DND-41 (cell line): Measurements from ENCODE around the gene IQCM.

ENCODE experiments used
- CTCF ChIP-seq: IDR thresholded peaks from 2 replicates; pipeline ENCODE4 v1.5.1; 2012; ENCODE audit warnings: borderline replicate concordance, low read length, moderate library complexity, mild to moderate bottlenecking; ENCODE audit not compliant: poor library complexity, severe bottlenecking; ENCODE audit errors: extremely low read depth
- EZH2 ChIP-seq: IDR thresholded peaks from 3 replicates; pipeline ENCODE4 v1.6.1; 2012; ENCODE audit warnings: borderline replicate concordance, low read depth, mild to moderate bottlenecking, moderate library complexity, low read length, inconsistent platforms; ENCODE audit not compliant: severe bottlenecking

DNA sequence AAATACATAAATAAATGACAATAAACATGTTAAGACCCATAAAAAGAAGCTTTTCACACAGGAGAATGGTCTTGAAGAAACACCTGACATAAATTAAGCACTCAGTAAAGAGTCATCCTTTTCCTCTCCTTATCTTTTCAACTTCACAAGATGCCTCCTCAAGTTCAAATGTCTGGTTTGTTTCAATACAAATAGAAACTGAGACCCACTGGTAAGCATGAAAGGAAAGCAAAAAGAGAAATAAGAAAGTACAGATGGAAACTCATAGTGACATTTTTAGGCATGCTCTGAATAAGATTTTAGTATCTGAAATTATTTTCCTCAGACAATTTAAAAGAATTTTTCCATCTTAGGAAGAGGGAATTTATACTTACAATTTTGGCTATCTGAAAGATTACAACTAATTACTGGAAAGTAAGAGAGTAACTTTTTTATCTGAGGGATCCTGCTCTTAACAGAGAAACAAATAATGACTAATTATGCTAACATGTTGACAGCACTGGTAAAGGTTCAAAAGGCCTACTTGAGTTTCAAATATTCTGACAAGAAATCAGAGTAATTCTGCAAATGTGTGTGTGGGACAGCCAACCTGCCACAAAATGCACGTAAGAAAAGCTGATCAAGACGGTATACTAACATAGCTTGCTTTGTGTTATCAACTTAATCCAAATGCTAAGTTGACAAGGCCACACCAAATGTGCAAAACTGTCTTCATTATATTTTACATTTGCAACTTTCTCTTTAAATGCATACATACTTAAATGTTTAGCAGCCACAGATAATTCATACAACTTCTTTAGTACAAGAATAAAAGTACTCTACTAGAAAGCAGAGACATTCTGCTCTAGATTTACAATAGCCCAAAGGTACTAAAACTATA lies 113.0 kb downstream of the IQCM start:
- TF ChIP-seq CTCF (no peak), EZH2 (no peak)
